Measurements from ENCODE around the gene HTR6. TPM values are rescaled to one million over a fixed set of nuclear protein-coding genes. Genes with fewer than 3 reads are reported as not detected.
A peak's percentile ranks its signal among the peaks of the same experiment; 100 is the strongest.

Gene HTR6
- total RNA-seq, 1 donor = 0.09 TPM

GRCh38 chr1:19684677-19685076 is 20.0 kb downstream of the HTR6 start:
- no peak overlapping the region for H3K4me3 ChIP-seq (ENCODE audit: low read depth, low read length)
- peak; percentile 14 for DNase-seq (ENCODE audit: low read depth)
- no peak for TF ChIP-seq CTCF (IDR thresholded peaks at IDR 0.05; ENCODE audit: insufficient read depth, low read length)

- no peak overlapping the region for H3K4me3 ChIP-seq (ENCODE audit: low read depth, low read length)
- no peak for DNase-seq (ENCODE audit: low read depth)
- no peak for TF ChIP-seq CTCF (IDR thresholded peaks at IDR 0.05; ENCODE audit: insufficient read depth, low read length)
These were observed 21.3 kb downstream of the HTR6 start for GRCh38 chr1:19685994-19686393.

- TF ChIP-seq CTCF (IDR thresholded peaks at IDR 0.05; ENCODE audit: insufficient read depth, low read length) = no peak
- H3K4me3 ChIP-seq (ENCODE audit: low read depth, low read length) = no peak overlapping the region
- DNase-seq (ENCODE audit: low read depth) = no peak
These were observed 22.7 kb downstream of the HTR6 start for GRCh38 chr1:19687414-19687813.

- H3K4me3 ChIP-seq (ENCODE audit: low read depth, low read length) = no peak overlapping the region
- DNase-seq (ENCODE audit: low read depth) = no peak
- TF ChIP-seq CTCF (IDR thresholded peaks at IDR 0.05; ENCODE audit: insufficient read depth, low read length) = no peak
These were observed 23.6 kb downstream of the HTR6 start for GRCh38 chr1:19688041-19688842.

GRCh38 chr1:19689085-19689757 is 24.5 kb downstream of the HTR6 start:
- TF ChIP-seq CTCF (IDR thresholded peaks at IDR 0.05; ENCODE audit: insufficient read depth, low read length) = no peak
- no peak overlapping the region for H3K4me3 ChIP-seq (ENCODE audit: low read depth, low read length)
- no peak for DNase-seq (ENCODE audit: low read depth)

- no peak for TF ChIP-seq CTCF (IDR thresholded peaks at IDR 0.05; ENCODE audit: insufficient read depth, low read length)
- no peak for DNase-seq (ENCODE audit: low read depth)
- no peak overlapping the region for H3K4me3 ChIP-seq (ENCODE audit: low read depth, low read length)
These were observed 25.2 kb downstream of the HTR6 start for GRCh38 chr1:19689856-19690255.
